HUES64 (cell line): ENCODE data around the gene SUCLG2.

Experiments
- H3K27ac ChIP-seq: 2 replicates; pipeline ENCODE4 v1.7.0; 2013; ENCODE audit warnings: low read depth, low read length, inconsistent platforms
- H3K27me3 ChIP-seq: 2 replicates; pipeline ENCODE4 v1.6.1; 2013; ENCODE audit warnings: mild to moderate bottlenecking, low read length; ENCODE audit not compliant: insufficient read depth
- H3K36me3 ChIP-seq: 2 replicates; pipeline ENCODE4 v1.6.1; 2013; ENCODE audit warnings: mild to moderate bottlenecking, low read length; ENCODE audit not compliant: insufficient read depth
- H3K4me1 ChIP-seq: 2 replicates; pipeline ENCODE4 v1.6.1; 2013; ENCODE audit warnings: mild to moderate bottlenecking, low read length, moderate library complexity; ENCODE audit not compliant: insufficient read depth
- H3K4me3 ChIP-seq: 2 replicates; pipeline ENCODE4 v1.5.1; 2013; ENCODE audit warnings: mild to moderate bottlenecking, low read length, moderate library complexity
- H3K9ac ChIP-seq: 2 replicates; pipeline ENCODE4 v1.6.1; 2013; ENCODE audit warnings: mild to moderate bottlenecking, low read depth, low read length
- H3K9me3 ChIP-seq: 2 replicates; pipeline ENCODE4 v1.6.1; 2013; ENCODE audit warnings: low read depth, low read length; ENCODE audit not compliant: insufficient read depth
- WGBS: fragments of 150-250, 120-280 bp; methylation state at CpG from one replicate; pipeline ENCODE4 v1.1.7; 2013; ENCODE audit warnings: missing lambda C conversion rate; 5-methylcytosine and 5-hydroxymethylcytosine counted together

SUCLG2 gene

DNA sequence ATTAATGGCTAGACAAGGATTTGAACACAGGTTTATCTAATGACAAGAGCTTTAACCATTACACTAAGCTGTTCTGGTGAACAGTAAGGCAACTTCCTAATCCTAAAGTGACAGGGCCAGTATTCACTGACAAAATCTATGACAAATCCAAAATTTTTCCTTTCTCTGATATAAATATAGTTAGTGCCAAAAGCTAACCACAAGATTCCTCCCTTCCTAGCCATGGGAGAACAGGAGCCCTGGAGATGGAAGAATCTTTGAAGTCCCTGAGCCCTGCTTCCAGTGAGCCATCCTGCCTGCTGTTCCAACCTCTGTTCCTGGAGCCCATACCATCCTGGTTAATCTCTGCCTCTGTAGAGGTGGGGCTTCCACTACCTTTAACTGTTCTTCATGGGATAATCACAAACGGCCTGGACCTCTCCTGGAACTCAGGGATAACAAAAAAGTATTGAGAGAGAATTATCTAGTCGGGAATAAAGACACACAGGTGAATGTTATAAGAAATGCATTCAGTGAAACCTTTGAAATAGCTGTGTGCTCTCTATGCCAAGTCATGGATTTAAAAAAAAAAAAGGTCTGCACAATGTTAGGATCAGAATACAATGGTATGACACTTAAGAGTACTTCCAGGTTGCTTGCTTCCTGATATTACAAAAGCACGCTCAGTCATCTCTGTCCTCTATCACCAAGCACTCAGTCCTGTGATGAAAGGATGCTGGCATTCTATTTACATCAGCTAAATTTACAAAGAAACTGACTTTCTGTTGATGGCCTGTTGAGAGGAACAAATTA lies 235.8 kb downstream of the SUCLG2 start:
- no peaks in the 10 kb centered on the region for H3K36me3 ChIP-seq
- no peaks in the 10 kb centered on the region for H3K27me3 ChIP-seq
- no peaks in the 10 kb centered on the region for H3K4me1 ChIP-seq
- H3K9me3 ChIP-seq = peaks cover 6% of the 10 kb centered on the region; the same call in 1 of the 2 replicates
- H3K27ac ChIP-seq = no peak overlapping the region
- H3K4me3 ChIP-seq = no peak overlapping the region
- H3K9ac ChIP-seq = no peak overlapping the region
- 88% methylated on average over 3 of the region's 3 CpGs for WGBS

DNA sequence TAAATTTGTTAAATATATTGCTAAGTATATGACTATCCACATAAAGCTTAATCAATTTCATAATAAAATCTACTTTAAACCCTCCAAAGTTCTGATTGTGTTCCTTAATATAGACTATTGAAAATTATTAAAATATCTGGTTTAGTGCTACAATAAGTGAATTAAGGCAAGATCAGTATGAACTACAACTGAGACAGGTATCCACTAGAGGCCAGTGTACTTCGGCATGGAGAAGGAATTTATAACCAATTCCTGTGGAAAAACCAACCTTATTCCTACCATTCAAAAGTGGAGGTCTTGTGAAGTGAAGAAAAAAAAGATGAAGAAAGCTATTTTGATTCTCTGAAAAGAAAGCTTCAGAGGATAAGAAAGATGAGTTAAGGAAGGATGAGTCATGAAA lies 237.7 kb downstream of the SUCLG2 start:
- H3K9ac ChIP-seq = no peak overlapping the region
- H3K27ac ChIP-seq = no peak overlapping the region
- H3K27me3 ChIP-seq = no peaks in the 10 kb centered on the region
- no peak overlapping the region for H3K4me3 ChIP-seq
- peaks cover 6% of the 10 kb centered on the region; the same call in 1 of the 2 replicates for H3K9me3 ChIP-seq
- 100% methylated on average over 1 of the region's 1 CpG for WGBS
- H3K4me1 ChIP-seq = no peaks in the 10 kb centered on the region
- no peaks in the 10 kb centered on the region for H3K36me3 ChIP-seq

DNA sequence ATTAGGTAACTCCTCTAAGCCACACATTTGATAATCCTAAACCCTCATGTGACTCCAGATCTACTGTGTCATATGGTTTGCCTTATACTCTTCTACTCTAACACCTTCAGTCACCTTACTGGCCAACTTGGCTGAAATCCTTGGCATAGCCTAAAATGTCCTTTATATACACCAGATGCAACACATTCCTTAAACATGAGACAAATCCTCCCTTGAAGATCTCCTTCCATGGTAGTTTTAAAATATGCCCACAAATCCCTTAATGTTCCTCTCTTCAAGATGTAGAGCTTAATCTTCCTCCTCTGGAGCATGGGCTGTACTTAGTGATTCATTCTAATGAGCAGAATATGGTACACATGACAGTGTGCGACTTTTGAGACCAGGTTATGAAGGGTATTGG lies 238.9 kb downstream of the SUCLG2 start:
- H3K27me3 ChIP-seq = no peaks in the 10 kb centered on the region
- WGBS = 100% methylated on average over 1 of the region's 1 CpG
- H3K9me3 ChIP-seq = peaks cover 6% of the 10 kb centered on the region; the same call in 1 of the 2 replicates
- H3K4me1 ChIP-seq = no peaks in the 10 kb centered on the region
- H3K9ac ChIP-seq = no peak overlapping the region
- no peak overlapping the region for H3K4me3 ChIP-seq
- H3K36me3 ChIP-seq = no peaks in the 10 kb centered on the region
- no peak overlapping the region for H3K27ac ChIP-seq

DNA sequence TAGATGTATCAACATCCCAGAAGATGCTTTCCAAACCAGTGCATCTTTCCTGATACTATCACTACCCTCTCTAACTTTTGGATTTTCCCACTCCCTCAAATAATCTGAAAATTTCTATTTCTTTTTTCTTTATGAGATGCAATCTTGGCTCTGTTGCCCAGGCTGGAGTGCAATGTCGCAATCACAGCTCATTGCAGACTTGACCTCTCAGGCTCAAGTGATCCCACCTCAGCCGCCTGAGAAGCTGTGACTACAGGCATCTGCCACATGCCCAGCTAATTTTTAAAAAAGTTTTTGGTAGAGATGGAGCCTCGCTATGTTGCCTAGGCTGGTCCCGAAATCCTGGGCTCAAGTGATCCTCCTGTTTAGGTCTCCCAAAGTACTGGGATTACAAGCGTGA lies 239.7 kb downstream of the SUCLG2 start:
- Histone ChIP-seq H3K4me3 (no peak overlapping the region), H3K27ac (no peak overlapping the region), H3K9ac (no peak overlapping the region), H3K27me3 (no peaks in the 10 kb centered on the region), H3K9me3 (0 out of 2 replicates have a peak, but pooled peaks cover under 1% of the 10 kb centered on the region), H3K36me3 (no peaks in the 10 kb centered on the region), H3K4me1 (no peaks in the 10 kb centered on the region)
- 97% methylated on average over 5 of the region's 5 CpGs for WGBS

DNA sequence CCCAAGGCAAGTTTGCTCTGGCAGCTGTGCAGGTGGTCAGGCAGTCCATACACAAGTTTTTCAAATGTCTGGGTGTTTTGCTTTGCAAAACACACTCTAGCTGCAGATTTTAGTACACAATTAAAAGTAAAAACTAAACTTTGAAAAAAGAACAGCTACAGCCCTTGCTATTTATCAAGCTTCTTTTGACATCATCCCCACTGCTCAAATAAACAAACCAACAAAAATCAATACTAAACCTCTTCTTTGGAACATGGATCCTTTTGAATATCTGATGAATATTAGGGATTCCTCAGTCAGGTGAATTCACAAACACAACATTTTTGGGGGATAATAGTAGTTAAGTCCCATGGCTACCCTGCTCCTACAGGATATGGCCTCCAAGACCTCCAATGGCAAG lies 249.2 kb downstream of the SUCLG2 start:
- H3K27ac ChIP-seq = no peak overlapping the region
- H3K4me3 ChIP-seq = no peak overlapping the region
- peaks cover 4% of the 10 kb centered on the region; the same call in 1 of the 2 replicates for H3K36me3 ChIP-seq
- no peaks in the 10 kb centered on the region for H3K4me1 ChIP-seq
- no peaks in the 10 kb centered on the region for H3K27me3 ChIP-seq
- H3K9me3 ChIP-seq = no peaks in the 10 kb centered on the region
- no peak overlapping the region for H3K9ac ChIP-seq

DNA sequence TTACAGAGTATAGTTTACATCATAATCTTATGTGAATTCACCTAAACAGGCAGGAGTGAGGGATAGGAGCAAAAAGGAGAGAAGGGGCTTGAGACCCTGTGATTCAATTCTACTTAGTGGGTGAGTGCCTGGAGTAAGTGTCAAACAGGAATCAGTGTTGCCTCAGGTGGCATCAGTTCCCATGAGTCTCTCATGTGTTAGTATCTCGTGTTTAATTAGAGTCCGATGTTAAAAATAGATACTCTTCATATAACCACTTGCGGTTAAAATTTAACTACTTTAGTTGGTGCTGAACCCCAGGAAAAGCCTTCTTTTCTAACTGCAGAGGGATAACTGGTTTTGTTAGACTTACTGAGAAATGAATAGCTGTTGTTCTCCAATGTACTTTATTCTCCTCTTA lies 251.5 kb downstream of the SUCLG2 start:
- Histone ChIP-seq H3K4me1 (no peaks in the 10 kb centered on the region), H3K27ac (no peak overlapping the region), H3K36me3 (peaks cover 12% of the 10 kb centered on the region), H3K27me3 (no peaks in the 10 kb centered on the region), H3K9ac (no peak overlapping the region), H3K9me3 (no peaks in the 10 kb centered on the region), H3K4me3 (no peak overlapping the region)
- 100% methylated on average over 3 of the region's 3 CpGs for WGBS

GRCh38 chr3:67401921-67402320 lies 252.5 kb downstream of the SUCLG2 start:
- Histone ChIP-seq H3K4me3 (no peak overlapping the region), H3K36me3 (peaks cover 12% of the 10 kb centered on the region), H3K27ac (no peak overlapping the region), H3K9ac (no peak overlapping the region), H3K9me3 (no peaks in the 10 kb centered on the region), H3K4me1 (no peaks in the 10 kb centered on the region), H3K27me3 (no peaks in the 10 kb centered on the region)
- 92% methylated on average over 3 of the region's 3 CpGs for WGBS

GRCh38 chr3:67400476-67400875 lies 253.9 kb downstream of the SUCLG2 start:
- H3K4me3 ChIP-seq = no peak overlapping the region
- H3K36me3 ChIP-seq = peaks cover 12% of the 10 kb centered on the region
- H3K9ac ChIP-seq = no peak overlapping the region
- no peaks in the 10 kb centered on the region for H3K9me3 ChIP-seq
- WGBS = 94% methylated on average over 6 of the region's 6 CpGs
- H3K27me3 ChIP-seq = no peaks in the 10 kb centered on the region
- H3K27ac ChIP-seq = no peak overlapping the region
- H3K4me1 ChIP-seq = no peaks in the 10 kb centered on the region

GRCh38 chr3:67389176-67389575 lies 265.2 kb downstream of the SUCLG2 start:
- no peak overlapping the region for H3K9ac ChIP-seq
- H3K9me3 ChIP-seq = peaks cover 6% of the 10 kb centered on the region; the same call in 1 of the 2 replicates
- no peaks in the 10 kb centered on the region for H3K4me1 ChIP-seq
- 92% methylated on average over 2 of the region's 2 CpGs for WGBS
- H3K36me3 ChIP-seq = no peaks in the 10 kb centered on the region
- H3K27me3 ChIP-seq = no peaks in the 10 kb centered on the region
- no peak overlapping the region for H3K4me3 ChIP-seq
- no peak overlapping the region for H3K27ac ChIP-seq

- H3K27ac ChIP-seq = no peak overlapping the region
- H3K36me3 ChIP-seq = no peaks in the 10 kb centered on the region
- H3K4me3 ChIP-seq = no peak overlapping the region
- 96% methylated on average over 3 of the region's 3 CpGs for WGBS
- peaks cover 6% of the 10 kb centered on the region; the same call in 1 of the 2 replicates for H3K9me3 ChIP-seq
- H3K27me3 ChIP-seq = no peaks in the 10 kb centered on the region
- H3K4me1 ChIP-seq = peaks cover 1% of the 10 kb centered on the region; the same call in 1 of the 2 replicates
- H3K9ac ChIP-seq = no peak overlapping the region
Observed at GRCh38 chr3:67388738-67389137, 265.7 kb downstream of the SUCLG2 start.

- H3K27ac ChIP-seq = no peak overlapping the region
- no peak overlapping the region for H3K9ac ChIP-seq
- no peaks in the 10 kb centered on the region for H3K27me3 ChIP-seq
- no peak overlapping the region for H3K4me3 ChIP-seq
- H3K9me3 ChIP-seq = no peaks in the 10 kb centered on the region
- WGBS = 95% methylated on average over 5 of the region's 5 CpGs
- peaks cover 4% of the 10 kb centered on the region; the same call in 1 of the 2 replicates for H3K4me1 ChIP-seq
- H3K36me3 ChIP-seq = no peaks in the 10 kb centered on the region
Observed at GRCh38 chr3:67386451-67386850, 268.0 kb downstream of the SUCLG2 start.
